ENCODE results near the gene VPS18. TPM values are rescaled to one million over a fixed set of nuclear protein-coding genes. Genes with fewer than 3 reads are reported as not detected.

VPS18 gene, protein sequence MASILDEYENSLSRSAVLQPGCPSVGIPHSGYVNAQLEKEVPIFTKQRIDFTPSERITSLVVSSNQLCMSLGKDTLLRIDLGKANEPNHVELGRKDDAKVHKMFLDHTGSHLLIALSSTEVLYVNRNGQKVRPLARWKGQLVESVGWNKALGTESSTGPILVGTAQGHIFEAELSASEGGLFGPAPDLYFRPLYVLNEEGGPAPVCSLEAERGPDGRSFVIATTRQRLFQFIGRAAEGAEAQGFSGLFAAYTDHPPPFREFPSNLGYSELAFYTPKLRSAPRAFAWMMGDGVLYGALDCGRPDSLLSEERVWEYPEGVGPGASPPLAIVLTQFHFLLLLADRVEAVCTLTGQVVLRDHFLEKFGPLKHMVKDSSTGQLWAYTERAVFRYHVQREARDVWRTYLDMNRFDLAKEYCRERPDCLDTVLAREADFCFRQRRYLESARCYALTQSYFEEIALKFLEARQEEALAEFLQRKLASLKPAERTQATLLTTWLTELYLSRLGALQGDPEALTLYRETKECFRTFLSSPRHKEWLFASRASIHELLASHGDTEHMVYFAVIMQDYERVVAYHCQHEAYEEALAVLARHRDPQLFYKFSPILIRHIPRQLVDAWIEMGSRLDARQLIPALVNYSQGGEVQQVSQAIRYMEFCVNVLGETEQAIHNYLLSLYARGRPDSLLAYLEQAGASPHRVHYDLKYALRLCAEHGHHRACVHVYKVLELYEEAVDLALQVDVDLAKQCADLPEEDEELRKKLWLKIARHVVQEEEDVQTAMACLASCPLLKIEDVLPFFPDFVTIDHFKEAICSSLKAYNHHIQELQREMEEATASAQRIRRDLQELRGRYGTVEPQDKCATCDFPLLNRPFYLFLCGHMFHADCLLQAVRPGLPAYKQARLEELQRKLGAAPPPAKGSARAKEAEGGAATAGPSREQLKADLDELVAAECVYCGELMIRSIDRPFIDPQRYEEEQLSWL
- total RNA-seq = 10 to 100 TPM; 17.1 to 23.7 TPM
- long read RNA-seq, transcript VPS18-201 (5 exons, 3,895 nt) = major isoform, 17 of 37 reads
- long read RNA-seq, partial matches to known transcripts = 18 of 37 reads
- long read RNA-seq, other reads (novel, unspliced or antisense) = 1 of 37 reads

DNA sequence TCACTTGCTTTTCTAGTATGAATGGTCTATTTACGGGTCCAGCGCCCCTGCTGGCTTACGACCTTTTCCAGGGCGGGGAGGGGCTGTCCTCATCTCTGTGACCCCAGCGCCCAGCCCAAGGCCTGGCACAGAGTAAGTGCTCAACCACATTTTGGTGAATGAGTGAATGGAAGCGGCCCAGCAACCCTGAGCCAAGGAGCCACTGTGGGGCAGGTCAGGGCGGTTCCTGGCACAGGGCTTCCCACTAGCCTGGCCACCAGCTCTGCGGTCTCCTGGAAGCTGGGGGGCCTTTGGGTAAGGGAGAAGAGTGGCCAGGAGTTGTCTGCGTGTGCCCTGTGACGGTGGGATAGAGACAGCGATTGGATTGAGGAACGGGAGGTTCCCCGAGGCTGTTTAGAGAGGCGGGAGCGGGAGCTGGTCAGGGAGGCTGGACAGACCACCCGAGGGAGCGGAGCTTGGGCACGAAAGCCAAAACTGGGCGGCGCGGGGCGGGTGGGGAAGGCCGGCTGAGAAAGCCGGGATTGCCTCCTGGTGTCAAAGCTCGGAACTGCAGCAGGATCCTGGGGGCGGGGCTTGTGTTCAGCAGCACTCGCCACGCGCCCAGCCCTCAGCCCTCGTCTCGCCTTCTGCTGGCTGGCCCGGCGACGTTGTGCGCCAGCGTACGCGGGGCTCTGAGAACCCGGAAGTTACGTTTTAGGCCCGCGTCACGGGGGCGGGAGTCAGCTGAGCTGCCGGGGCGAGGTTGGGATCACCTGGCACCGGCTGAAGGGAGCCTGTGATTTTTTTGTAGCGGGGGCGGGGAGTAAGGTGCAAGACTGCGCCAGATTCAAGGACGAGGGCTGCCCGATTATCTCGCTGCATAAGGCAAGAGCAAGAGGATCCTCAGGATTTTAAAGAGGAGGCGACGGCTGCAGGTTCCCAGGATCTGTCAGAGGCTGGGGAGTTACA is at the start of gene VPS18:
Gene VPS18 (plus strand): TSS at position 718 of the 948 bp plus-strand sequence. CDS start 319 bp downstream, outside the sequence.
- ATAC-seq (peak; percentile 98 to 99), DNase-seq (peak; percentile 99)
- intact Hi-C loops (cut with DNase I) = loop anchor here in 1 of 2 donors (2.0 to 5.0 kb wide), 3 partner anchors 37 to 372 kb away; no protein-coding TSS in a partner anchor

DNA sequence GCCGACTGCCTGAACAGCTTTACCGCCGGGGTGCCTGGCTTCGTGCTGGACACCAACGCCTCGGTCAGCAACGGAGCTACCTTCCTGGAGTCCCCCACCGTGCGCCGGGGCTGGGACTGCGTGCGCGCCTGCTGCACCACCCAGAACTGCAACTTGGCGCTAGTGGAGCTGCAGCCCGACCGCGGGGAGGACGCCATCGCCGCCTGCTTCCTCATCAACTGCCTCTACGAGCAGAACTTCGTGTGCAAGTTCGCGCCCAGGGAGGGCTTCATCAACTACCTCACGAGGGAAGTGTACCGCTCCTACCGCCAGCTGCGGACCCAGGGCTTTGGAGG is 49.6 kb upstream of the VPS18 start:
- DNase-seq (peak; percentile 34), ATAC-seq (peak; percentile 25 to 33)
- intact Hi-C loops (cut with DNase I) = no loop called here

DNA sequence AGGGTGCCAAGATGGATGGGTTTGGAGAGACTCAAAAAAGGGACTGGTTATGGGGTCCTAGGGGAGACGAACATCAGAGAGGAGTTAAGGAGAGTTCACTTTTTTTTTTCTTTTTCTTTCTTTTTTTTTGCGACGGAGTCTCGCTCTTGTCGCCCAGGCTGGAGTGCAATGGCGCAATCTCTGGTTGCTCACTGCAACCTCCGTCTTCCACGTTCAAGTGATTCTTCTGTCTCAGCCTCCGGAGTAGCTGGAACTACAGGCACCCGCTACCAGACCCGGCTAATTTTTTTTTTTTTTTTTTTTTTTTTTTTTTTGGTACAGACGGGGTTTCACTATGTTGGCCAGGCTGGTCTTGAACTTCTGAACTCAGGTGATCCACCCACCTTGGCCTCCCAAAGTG is 49.2 kb upstream of the VPS18 start:
- ATAC-seq (no peak), DNase-seq (no peak)
- intact Hi-C loops (cut with DNase I) = no loop called here

DNA sequence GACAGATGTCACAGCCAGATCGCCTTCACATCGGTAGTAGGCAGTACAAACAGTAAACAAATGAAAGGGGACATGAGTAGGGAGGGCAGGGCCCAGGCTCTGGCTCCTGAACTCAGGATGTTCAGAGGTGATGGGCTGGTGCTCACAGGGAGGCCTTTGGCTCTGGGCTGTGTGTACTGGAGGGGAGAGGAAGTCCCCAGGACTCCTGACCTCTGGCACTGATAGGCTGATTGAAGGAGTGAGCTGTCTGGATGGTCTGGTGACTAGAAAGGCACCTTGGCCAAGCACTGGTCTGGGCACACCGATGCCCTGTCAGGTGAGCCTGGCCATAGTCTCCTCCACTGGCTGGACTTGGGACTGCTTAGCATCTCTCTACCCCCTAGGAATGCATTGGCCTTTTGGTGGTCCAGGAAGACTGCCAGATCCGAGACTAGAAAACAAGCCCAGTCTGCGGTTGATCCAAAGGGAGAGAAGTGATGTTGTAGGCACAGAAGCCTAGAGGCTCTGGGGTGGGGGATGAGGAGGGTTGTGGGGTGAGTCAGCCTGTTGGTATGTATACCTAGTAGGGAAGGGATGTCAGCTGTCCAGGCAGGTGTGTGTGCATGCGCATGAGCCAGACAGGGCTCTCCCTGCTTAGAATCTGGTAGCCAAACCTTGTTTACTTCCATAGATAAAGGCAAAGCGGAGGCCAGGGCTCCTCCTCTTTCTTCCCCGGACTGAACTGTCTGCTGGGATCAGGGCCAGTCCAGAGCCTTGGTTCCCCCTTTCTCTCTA is 48.6 kb upstream of the VPS18 start:
- ATAC-seq (peak; percentile 14 to 61), DNase-seq (no peak)
- intact Hi-C loops (cut with DNase I) = no loop called here

DNA sequence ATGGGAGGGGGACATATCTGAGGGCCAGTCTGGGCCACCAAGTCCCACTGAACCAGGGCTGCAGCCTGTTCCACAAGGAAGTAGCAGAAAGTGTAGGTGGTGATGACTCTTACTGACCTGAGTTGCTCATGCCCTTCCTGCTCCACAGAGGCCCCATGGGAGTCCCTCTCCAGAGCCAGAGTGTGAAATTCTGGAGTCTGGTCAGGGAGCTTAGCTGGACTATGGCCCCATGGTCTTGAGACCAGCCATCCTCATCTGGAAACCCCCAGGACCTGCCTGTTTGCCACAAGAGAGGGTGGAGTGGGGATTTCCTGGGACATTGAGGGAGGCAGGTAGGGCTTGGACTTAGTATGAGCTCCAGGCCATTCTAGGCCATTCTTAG is 47.4 kb upstream of the VPS18 start:
- intact Hi-C loops (cut with DNase I) = no loop called here
- no peak for ATAC-seq
- DNase-seq = no peak

DNA sequence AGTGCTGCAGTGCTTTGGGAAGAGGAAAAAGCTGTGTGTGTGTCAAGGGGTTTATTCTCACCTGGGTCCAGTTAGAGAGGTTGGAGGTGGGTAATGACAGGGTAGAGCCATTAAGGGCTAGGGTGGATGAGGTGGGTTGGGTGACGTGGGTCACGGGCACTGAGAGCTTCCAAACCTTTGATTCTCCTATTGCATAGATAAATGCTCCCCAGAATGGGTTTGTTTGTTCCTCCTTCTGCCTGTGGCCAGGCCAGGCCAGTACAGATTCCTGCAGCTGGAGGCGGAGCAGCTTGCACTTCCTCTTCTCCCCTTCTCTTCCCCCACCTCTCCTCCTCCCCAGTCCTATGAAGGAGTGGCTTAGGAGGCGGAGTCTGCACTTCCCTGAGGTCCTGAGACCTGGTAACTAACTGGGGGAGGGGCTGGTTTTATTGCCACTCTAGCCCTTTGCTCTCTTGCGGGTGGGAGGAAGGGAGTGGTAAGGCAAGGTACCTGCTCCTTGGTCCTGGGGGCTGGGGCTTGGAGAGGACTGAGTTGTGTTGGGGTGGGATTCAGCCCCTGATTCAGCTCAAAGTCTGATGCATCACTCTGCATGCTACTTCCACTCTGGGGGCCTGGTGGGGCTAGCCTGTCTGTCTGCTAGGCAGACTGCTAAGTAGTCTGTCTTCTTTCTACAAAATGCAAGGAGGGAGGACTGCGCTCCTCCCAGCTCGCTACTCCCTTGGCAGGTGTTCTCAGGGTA is 46.9 kb upstream of the VPS18 start:
- intact Hi-C loops (cut with DNase I) = no loop called here
- DNase-seq = peak; percentile 56
- ATAC-seq = peak in 1 of 2 donors; percentile 81

DNA sequence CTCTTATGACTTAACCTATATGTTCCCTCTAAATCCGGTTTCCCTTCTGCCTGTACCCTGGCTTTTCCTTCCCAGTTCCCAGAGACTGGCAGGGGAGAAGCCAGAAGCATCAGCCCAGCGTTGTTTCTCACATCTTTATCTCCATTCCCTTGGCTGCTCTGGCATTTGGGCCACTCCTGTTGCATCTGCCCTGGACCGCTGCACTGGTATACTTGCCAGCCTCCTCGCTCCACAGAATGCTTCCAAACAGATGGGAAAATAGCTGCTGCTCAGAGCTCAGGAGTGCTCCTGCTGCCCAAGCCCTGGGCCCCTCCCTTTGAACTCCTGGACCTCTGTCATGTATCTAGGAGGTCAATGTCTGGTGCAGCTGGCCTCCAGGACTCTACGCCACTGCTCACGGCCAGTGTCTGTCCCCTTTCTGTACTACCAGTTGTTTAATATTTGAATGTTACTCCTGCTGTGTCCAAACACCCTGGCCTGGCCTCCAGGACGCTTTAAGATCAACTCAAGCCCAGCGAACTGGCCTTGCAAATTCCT is 43.6 kb upstream of the VPS18 start:
- intact Hi-C loops (cut with DNase I) = no loop called here
- ATAC-seq (no peak), DNase-seq (no peak)

DNA sequence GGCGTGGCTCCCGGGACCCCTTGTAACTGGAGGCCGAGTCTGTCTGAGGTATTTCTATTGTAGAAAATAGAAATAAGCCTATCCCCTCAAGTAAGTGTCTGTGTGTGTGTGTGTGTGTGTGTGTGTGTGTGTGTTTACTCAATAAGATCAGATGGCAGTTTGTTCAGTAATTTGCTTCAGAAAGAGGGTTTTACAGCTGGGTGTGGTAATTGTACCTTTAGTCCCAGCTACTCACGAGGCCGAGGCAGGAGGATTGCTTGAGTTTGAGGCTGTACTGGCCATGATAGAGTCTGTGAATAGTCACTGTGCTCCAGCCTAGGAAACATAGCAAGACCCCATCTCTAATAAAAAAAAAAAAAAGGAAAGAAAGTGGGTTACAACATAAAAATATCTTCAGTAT is 41.7 kb upstream of the VPS18 start:
- ATAC-seq (no peak), DNase-seq (no peak)
- intact Hi-C loops (cut with DNase I) = no loop called here

DNA sequence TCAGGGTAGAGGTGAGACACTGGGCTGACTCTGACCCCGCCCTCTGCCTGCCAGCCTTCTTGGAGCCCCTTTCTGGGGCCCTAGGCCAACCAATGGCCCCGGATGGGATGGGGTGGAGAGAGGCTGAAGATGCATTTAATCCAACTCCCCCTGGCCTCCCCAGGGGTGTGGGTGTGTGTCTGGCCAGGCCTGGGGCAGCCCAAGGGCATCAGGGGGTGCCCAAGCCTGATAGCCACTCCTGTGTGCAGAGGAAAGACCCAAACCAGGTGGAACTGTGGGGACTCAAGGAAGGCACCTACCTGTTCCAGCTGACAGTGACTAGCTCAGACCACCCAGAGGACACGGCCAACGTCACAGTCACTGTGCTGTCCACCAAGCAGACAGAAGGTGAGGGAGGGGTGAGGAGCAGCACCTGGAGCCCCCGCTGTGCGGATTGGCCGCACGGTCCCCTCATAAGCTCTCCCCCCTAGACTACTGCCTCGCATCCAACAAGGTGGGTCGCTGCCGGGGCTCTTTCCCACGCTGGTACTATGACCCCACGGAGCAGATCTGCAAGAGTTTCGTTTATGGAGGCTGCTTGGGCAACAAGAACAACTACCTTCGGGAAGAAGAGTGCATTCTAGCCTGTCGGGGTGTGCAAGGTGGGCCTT is 40.9 kb upstream of the VPS18 start:
- DNase-seq (no peak), ATAC-seq (no peak)
- intact Hi-C loops (cut with DNase I) = no loop called here

DNA sequence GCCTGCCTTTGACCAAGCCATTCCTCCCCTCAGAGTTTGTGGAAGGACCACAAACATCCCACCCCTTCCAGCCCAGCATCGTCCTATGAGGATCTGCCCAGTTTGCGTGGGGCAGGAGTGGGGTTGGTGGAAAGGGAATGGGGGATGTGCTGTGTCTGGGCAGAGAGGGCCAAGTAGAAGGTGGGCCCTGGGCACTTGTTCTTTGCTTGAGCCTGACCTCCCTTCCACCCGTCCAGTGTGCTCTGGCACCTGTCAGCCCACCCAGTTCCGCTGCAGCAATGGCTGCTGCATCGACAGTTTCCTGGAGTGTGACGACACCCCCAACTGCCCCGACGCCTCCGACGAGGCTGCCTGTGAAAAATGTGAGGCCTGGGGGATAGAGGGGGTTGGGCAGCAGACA is 40.1 kb upstream of the VPS18 start:
- intact Hi-C loops (cut with DNase I) = no loop called here
- no peak for DNase-seq
- ATAC-seq = no peak

DNA sequence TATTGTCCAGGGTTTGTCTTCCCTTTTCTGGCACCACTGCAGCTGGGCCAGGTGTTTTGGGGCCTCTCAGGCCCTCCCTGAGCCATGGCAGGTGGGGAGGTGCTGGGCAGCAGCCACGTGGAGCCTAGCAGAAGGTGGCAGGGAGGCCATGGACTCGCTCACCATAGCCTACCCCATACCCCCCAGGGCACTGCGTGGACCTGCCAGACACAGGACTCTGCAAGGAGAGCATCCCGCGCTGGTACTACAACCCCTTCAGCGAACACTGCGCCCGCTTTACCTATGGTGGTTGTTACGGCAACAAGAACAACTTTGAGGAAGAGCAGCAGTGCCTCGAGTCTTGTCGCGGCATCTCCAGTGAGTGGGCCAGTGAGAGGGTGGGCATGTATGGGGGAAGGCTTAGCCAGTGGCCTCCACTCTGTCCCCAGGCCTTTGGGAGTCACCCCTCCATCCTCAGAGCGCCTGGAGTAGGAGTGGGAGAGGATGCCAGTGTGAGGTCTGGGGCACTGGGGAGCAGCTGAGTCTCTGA is 38.5 kb upstream of the VPS18 start:
- ATAC-seq (no peak), DNase-seq (no peak)
- intact Hi-C loops (cut with DNase I) = loop anchor here in 1 of 2 donors (2.0 kb wide), 1 partner anchor 37 kb away; no protein-coding TSS in a partner anchor

DNA sequence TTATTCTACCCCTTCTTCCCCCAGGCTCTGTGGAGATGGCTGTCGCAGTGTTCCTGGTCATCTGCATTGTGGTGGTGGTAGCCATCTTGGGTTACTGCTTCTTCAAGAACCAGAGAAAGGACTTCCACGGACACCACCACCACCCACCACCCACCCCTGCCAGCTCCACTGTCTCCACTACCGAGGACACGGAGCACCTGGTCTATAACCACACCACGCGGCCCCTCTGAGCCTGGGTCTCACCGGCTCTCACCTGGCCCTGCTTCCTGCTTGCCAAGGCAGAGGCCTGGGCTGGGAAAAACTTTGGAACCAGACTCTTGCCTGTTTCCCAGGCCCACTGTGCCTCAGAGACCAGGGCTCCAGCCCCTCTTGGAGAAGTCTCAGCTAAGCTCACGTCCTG is 37.5 kb upstream of the VPS18 start:
- no peak for DNase-seq
- ATAC-seq = no peak
- intact Hi-C loops (cut with DNase I) = loop anchor here in 1 of 2 donors (2.0 kb wide), 1 partner anchor 36 kb away; no protein-coding TSS in a partner anchor

DNA sequence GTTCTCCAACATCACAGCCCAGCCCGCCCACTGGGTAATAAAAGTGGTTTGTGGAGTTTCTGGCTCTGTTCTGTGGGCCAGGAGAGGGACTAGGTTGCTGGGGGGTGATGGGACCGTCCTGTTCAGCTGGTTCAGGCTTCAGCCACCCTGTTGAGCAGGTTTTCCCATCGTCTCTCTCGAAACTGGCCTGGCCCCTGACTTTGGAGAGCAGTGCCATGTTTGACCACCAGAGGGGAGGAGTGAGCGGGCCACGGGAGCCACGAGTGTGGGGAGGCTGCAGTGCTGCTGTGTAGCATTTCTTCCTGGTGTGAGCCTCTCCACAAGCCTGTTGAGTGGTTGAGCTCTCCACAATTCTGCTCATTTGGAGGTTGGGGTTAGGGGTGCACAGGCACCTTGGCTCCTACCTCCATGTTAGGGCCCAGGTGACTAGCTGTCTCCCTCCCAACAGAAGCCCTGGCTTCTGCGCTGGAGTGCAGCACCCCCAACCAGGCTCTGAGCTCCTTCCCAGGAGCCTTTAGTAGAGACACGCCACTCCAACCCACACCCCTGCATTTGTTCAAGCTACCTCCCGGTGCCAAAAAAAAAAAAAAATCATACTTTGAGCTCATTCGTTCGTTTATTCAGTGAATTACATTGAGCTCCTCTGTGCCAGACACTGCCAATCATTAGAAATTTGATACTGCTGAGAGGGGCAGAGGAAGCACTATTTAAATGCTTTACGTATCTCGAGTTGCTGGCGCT is 36.5 kb upstream of the VPS18 start:
- peak; percentile 86 to 87 for ATAC-seq
- intact Hi-C loops (cut with DNase I) = loop anchor here in 1 of 2 donors (2.0 kb wide), 1 partner anchor 35 kb away; no protein-coding TSS in a partner anchor
- peak; percentile 70 for DNase-seq

DNA sequence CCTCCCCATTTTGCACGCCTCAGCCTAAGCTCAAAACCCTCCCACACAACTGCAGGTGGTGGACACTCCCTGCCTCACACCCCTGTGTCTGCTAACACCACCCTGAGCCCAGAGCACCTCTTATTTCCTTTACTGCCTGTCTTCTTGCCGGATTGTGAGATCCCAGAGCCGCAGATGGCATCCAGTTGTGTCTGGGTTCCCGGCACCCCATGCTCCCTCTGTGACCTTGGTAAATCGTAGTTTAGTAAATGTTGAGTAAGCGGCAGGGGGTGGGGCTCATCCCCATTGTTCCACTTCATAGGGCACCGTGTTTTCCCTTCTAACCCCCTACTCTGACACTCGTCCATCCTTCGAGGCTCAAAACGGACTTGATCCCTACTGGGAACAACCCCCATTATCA is 35.5 kb upstream of the VPS18 start:
- intact Hi-C loops (cut with DNase I) = no loop called here
- ATAC-seq = no peak
- DNase-seq = no peak

DNA sequence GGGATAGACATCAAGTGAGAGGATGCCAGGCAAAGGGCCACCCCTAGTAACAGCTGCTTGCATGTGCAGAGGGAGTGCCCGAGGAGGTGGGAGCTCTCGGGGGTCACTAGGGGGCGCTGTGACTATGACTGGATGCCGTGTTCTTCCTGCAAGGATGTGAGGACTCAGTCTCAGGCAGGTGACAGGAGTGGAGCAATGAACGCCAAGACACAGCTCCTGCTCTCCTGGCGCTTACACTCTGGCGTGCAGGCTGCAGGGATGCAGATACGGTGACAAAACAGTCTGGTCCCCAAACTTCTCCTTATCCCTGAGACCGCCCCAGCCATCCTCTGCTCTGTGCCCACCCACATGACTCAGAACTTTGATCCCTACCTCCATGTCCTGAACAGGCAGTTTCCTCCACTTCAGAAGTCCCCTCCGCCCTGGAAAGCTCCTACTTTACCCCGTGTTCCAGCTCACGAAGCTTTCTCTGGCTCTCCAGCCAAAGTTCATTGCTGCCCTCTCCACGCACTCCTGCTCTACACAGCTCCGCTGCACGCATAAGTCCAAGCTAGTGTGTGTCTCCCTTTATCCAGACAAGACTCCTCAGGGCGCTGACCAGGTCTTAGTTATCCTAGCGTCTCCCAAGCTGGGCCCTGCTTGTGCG is 34.9 kb upstream of the VPS18 start:
- peak; percentile 60 to 65 for ATAC-seq
- peak; percentile 73 for DNase-seq
- intact Hi-C loops (cut with DNase I) = no loop called here
